Mononuclear cell (primary cell): ENCODE measurements around the gene CTNNA2. TPM values are rescaled to one million over a fixed set of nuclear protein-coding genes. Genes with fewer than 3 reads are reported as not detected.

Experiments used
- H3K27me3 ChIP-seq: 2 replicates; pipeline ENCODE4 v1.6.0; 2011; ENCODE audit warnings: low read length, control low read depth; ENCODE audit not compliant: insufficient read depth
- H3K4me1 ChIP-seq: 2 replicates; pipeline ENCODE4 v1.5.1; 2011; ENCODE audit warnings: mild to moderate bottlenecking, low read length, control low read depth; ENCODE audit not compliant: insufficient read depth
- H3K4me3 ChIP-seq: 2 replicates; pipeline ENCODE4 v1.5.1; 2011; ENCODE audit warnings: mild to moderate bottlenecking, low read length, moderate library complexity
- H3K9me3 ChIP-seq: 2 replicates; pipeline ENCODE4 v1.5.1; 2011; ENCODE audit warnings: low read depth, mild to moderate bottlenecking, control low read depth, low read length
- total RNA-seq: library from RNA; depleted of rRNA; stranded (reverse); fragments of >200 nt; gene quantifications from one replicate; pipeline ENCODE4 v1.2.3, GENCODE V29; 2012

CTNNA2 gene
- total RNA-seq, 1 donor, result not detected

- H3K9me3 ChIP-seq, result no peaks in the 10 kb centered on the region
- H3K27me3 ChIP-seq, result no peaks in the 10 kb centered on the region
- H3K4me1 ChIP-seq, result no peaks in the 10 kb centered on the region
- H3K4me3 ChIP-seq, result no peak overlapping the region
Observed at GRCh38 chr2:80519699-80520291, 1006.9 kb downstream of the CTNNA2 start.

- Histone ChIP-seq H3K4me3 (no peak overlapping the region), H3K9me3 (no peaks in the 10 kb centered on the region), H3K4me1 (no peaks in the 10 kb centered on the region), H3K27me3 (no peaks in the 10 kb centered on the region)
Observed at GRCh38 chr2:80525152-80525551, 1012.3 kb downstream of the CTNNA2 start.

DNA sequence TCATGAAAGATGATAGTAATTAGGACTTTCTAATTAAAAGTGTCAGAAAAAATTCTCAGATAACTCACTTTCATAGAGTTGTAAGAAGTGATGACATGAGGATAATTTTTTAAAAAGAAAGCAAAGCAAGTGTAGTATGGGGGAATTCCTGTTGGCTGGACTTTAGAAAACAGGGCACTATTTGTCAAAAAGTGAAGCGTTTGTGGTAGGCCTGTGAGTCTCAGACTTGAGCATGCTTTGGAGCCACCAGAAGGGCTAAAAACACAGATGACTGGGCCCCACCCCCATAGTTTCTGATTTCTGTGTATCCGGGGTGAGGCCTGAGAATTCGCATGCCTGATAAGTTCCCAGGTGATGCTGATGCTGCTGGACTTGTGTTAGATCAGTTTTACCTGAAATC is 1014.3 kb downstream of the CTNNA2 start:
- Histone ChIP-seq H3K9me3 (no peaks in the 10 kb centered on the region), H3K27me3 (no peaks in the 10 kb centered on the region), H3K4me1 (no peaks in the 10 kb centered on the region), H3K4me3 (no peak overlapping the region)

GRCh38 chr2:80529466-80530165 is 1016.8 kb downstream of the CTNNA2 start:
- H3K4me1 ChIP-seq, result no peaks in the 10 kb centered on the region

DNA sequence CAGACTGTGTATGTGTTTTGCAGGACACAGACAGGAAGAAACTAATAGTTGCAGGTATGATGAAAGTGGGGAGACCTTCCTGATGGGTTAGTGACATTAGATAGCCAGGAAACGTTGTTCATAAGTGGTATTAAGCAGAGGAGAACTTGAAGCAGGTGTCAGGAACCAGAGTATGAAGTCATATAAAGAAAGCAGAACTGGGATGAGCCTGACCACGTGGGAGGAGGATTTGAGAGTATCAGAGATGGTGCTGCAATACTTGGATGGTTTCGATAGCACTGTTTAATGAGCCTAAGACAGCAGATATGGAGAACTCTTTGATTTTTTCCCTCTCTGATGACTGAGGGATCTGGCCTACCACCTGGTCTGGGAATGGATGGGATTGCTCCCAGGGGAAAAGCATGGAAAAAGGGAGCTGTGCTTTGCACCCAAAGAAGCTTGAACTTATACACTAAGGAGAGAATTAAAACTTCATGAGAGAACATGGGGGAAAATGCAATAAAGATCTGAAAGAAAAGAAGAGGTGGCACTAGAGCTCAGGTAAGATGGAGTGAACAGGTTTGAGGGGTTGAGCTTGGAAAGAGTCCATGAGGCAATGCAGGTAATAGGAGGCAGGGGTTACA is 1017.7 kb downstream of the CTNNA2 start:
- no peaks in the 10 kb centered on the region for H3K27me3 ChIP-seq
- no peaks in the 10 kb centered on the region for H3K9me3 ChIP-seq
- no peaks in the 10 kb centered on the region for H3K4me1 ChIP-seq
- H3K4me3 ChIP-seq, result no peak overlapping the region

More at GRCh38 chr2:80529466-80530165, 1016.8 kb downstream of the CTNNA2 start:
- no peak overlapping the region for H3K4me3 ChIP-seq
- no peaks in the 10 kb centered on the region for H3K9me3 ChIP-seq
- H3K27me3 ChIP-seq, result no peaks in the 10 kb centered on the region

GRCh38 chr2:80531319-80531718 is 1018.5 kb downstream of the CTNNA2 start:
- Histone ChIP-seq H3K27me3 (no peaks in the 10 kb centered on the region), H3K9me3 (no peaks in the 10 kb centered on the region), H3K4me1 (no peaks in the 10 kb centered on the region), H3K4me3 (no peak overlapping the region)

- Histone ChIP-seq H3K27me3 (no peaks in the 10 kb centered on the region), H3K4me3 (no peak overlapping the region), H3K9me3 (no peaks in the 10 kb centered on the region), H3K4me1 (no peaks in the 10 kb centered on the region)
Observed at GRCh38 chr2:80545420-80546210, 1032.8 kb downstream of the CTNNA2 start.

DNA sequence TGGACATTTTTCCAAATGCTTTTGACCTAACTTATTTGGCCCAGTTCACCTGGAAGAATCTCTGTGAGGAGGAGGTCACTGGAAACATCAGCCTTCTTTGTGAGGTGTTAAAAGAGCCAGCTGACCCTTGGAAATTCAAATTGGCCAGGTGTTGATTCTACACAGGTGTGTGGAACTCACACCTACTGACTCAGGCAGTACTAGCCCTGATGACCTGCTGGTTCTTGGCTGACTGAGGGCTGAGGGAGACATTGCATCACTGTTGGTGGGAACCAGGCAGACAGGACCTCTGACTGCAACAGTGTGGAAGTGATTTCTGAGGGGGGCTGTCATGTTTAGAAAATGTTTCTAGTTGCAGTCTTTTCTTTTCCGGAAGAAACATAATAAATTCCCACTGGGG is 1033.9 kb downstream of the CTNNA2 start:
- H3K9me3 ChIP-seq, result no peaks in the 10 kb centered on the region
- no peaks in the 10 kb centered on the region for H3K4me1 ChIP-seq
- no peak overlapping the region for H3K4me3 ChIP-seq
- no peaks in the 10 kb centered on the region for H3K27me3 ChIP-seq

DNA sequence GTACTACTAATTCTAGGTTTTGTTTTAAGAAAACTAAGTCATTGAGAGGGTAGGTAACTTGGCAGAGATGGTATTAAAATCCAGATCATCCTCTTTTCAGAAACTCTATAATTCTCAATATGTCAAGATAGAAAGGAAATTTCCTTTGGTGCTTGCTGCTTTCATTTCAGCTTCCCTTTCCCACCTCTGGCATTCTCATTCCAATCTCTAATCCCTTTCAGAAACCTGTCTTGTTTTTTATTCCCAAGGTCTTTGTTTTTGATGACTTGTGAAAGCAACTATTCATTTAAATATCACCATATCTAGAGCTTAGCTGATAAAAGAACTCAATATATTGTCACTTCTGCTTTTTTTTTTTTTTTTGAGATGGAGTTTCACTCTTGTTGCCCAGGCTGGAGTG is 1034.5 kb downstream of the CTNNA2 start:
- Histone ChIP-seq H3K4me1 (no peaks in the 10 kb centered on the region), H3K9me3 (no peaks in the 10 kb centered on the region), H3K27me3 (no peaks in the 10 kb centered on the region), H3K4me3 (no peak overlapping the region)

DNA sequence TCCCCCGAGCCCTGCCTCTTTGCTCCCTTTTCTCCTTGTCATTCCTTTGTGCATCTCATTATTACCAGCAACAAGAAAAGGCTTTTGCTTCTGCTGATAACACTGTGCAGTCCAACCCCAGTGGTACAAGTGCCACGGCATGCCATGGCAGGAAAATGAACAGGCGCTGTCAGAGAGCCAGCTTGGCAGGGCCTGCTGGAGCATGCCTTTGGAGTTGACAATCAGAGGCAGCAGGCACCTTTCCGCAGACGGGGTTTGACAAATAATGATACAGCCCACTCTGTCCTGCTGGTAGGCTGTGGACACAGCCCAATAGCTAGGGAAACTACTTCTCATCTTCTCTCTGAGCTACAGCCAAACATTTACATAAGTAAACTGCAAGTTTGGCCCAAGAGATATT is 1035.6 kb downstream of the CTNNA2 start:
- Histone ChIP-seq H3K4me3 (no peak overlapping the region), H3K9me3 (no peaks in the 10 kb centered on the region), H3K27me3 (no peaks in the 10 kb centered on the region), H3K4me1 (no peaks in the 10 kb centered on the region)

DNA sequence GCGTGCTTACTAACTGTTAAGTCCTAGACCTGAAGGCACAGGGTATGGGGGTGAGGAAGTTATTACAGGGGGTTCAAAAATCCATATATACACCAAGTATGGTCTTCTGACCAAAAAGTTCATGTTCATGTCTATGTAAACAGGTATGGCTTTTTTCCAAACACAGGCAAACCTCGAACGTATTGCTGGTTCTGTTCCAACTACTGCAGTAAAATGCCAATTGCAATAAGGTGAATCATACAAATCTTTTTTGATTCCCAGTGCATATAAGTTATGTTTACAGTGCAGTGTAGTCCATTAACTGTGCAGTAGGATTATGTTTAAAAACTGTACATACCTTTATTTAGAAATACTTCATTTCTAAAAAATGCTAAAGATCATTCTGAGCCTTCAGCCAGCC is 1037.0 kb downstream of the CTNNA2 start:
- Histone ChIP-seq H3K4me3 (no peak overlapping the region), H3K27me3 (no peaks in the 10 kb centered on the region), H3K9me3 (no peaks in the 10 kb centered on the region), H3K4me1 (no peaks in the 10 kb centered on the region)

DNA sequence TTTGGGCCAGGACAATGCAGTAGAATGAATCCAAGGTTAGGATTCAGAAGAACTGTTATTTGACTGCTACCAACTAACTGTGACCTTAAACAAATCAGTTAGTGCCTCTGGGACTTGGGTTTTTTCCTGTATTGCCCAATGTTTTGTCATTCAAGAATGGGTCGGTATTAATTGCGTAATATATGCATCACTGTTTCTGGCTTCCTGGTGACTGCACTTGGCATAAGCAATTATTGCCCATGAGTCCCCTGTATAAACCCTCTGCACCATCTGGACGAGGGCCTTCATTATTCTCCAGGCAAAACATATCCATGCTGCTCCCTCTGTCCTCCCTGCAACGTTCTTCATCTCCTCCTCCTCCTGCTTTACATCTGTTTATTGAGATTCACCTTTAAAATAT is 1047.5 kb downstream of the CTNNA2 start:
- Histone ChIP-seq H3K9me3 (no peaks in the 10 kb centered on the region), H3K4me1 (no peaks in the 10 kb centered on the region), H3K4me3 (no peak overlapping the region), H3K27me3 (no peaks in the 10 kb centered on the region)

GRCh38 chr2:80568011-80568410 is 1055.2 kb downstream of the CTNNA2 start:
- Histone ChIP-seq H3K4me1 (no peaks in the 10 kb centered on the region), H3K9me3 (no peaks in the 10 kb centered on the region), H3K27me3 (no peaks in the 10 kb centered on the region), H3K4me3 (no peak overlapping the region)

DNA sequence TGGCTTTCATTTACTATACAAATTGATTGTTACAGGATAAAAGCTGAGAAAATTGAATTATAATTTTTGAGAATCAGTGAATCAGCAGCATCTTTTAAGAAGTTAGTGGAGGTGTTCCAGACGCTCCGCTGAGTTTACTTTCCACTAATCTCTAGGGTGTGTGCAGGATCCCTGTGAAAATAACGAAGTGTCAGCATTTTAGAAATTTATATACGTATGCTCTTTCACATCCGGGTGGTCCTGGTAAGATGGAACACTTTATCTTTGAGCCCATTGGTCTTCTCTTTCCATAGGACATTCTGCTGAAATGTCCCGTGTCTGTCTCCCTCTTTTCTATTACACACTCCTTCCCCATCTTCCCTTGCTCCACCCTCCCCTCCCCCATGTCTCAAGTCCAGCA is 1060.3 kb downstream of the CTNNA2 start:
- Histone ChIP-seq H3K4me1 (no peaks in the 10 kb centered on the region), H3K4me3 (no peak overlapping the region), H3K9me3 (no peaks in the 10 kb centered on the region), H3K27me3 (no peaks in the 10 kb centered on the region)

DNA sequence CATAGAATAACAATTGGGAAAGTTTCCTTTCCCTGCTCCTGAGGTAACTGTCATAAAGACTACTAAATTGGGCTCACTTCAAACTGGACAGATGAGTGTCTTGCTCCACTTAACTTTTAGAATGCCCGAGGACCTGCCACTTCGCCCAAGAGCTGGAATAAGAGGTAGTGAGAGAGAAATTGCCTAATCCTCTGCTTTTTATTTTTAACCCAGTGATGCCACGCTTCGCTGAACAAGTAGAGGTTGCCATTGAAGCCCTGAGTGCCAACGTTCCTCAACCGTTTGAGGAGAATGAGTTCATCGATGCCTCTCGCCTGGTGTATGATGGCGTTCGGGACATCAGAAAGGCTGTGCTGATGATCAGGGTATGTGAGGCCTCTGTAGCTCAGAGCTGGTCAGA is 1061.1 kb downstream of the CTNNA2 start:
- no peaks in the 10 kb centered on the region for H3K4me1 ChIP-seq
- no peaks in the 10 kb centered on the region for H3K27me3 ChIP-seq
- no peaks in the 10 kb centered on the region for H3K9me3 ChIP-seq
- no peak overlapping the region for H3K4me3 ChIP-seq
